Endothelial cell of umbilical vein (primary cell): ENCODE measurements around the gene GRK6. TPM values are rescaled to one million over a fixed set of nuclear protein-coding genes. Genes with fewer than 3 reads are reported as not detected.

Source experiments
- BruUV-seq: library from RNA; stranded (reverse); fragments of 400-500 nt; replicated peaks from 2 replicates; lab custom pipeline; 2021; lab: Mats Ljungman, UMichigan
- CTCF ChIA-PET: fragments of 300-600, 350-600 bp; sonication (Branson Sonifier 250); formaldehyde crosslinking; loops from one replicate; lab custom pipeline; 2021; ENCODE audit warnings: antibody characterized with exemption, inconsistent platforms; lab: Charles Lee
- POLR2A ChIA-PET: fragments of 300-600, 350-600 bp; sonication (Branson Sonifier 250); formaldehyde crosslinking; loops from one replicate; lab custom pipeline; 2021; ENCODE audit warnings: antibody characterized with exemption, inconsistent platforms; lab: Charles Lee
- DNase-seq: peaks from one replicate; pipeline ENCODE4 v3.0.0-alpha.2; 2011; ENCODE audit warnings: low read depth, low spot score
- FAIRE-seq: peaks from 2 replicates; lab custom pipeline; 2011; peaks lifted over from hg19 to GRCh38; lab: Jason Lieb, UNC
- H2AFZ ChIP-seq: 2 replicates; pipeline ENCODE4 v1.6.0; 2012; ENCODE audit warnings: low read depth, low read length, control low read depth, inconsistent platforms
- H3K27ac ChIP-seq: 2 replicates; pipeline ENCODE4 v1.5.1; 2011; ENCODE audit warnings: low read depth, mild to moderate bottlenecking, control low read depth, low read length, moderate library complexity; ENCODE audit not compliant: insufficient read depth
- H3K27me3 ChIP-seq, 2 experiments: 2 replicates each; pipeline versions ENCODE4 v1.6.0 to v1.6.1; 2011; ENCODE audit warnings: low read length in 2 of 2, mixed read lengths in 1 of 2; ENCODE audit not compliant: control insufficient read depth in 2 of 2, insufficient read depth in 2 of 2
- H3K36me3 ChIP-seq, 2 experiments: 2 replicates in 1 of 2; 3 replicates in 1 of 2; pipeline ENCODE4 v1.5.1; 2011; ENCODE audit warnings: low read length in 2 of 2, mild to moderate bottlenecking in 1 of 2, moderate library complexity in 1 of 2; ENCODE audit not compliant: control insufficient read depth in 2 of 2, insufficient read depth in 2 of 2; ENCODE audit errors: extremely low read depth in 1 of 2
- H3K4me1 ChIP-seq: 3 replicates; pipeline ENCODE4 v1.5.1; 2011; ENCODE audit warnings: mild to moderate bottlenecking, low read length; ENCODE audit not compliant: control insufficient read depth, insufficient read depth; ENCODE audit errors: extremely low read depth
- H3K4me2 ChIP-seq: 2 replicates; pipeline ENCODE4 v1.6.1; 2011; ENCODE audit warnings: low read length, control low read depth, mixed read lengths; ENCODE audit not compliant: insufficient read depth
- H3K4me3 ChIP-seq, 3 experiments: fragments of 200-600 bp in 1 of 3; sonication (generic), shearing (Covaris generic) in 1 of 3; replicated peaks in 1 of 3; 2 replicates each; pipeline ENCODE4 v1.5.1; 2011 to 2016; ENCODE audit warnings: control low read depth in 3 of 3, low read length in 3 of 3, mild to moderate bottlenecking in 2 of 3, inconsistent platforms in 1 of 3, low read depth in 1 of 3, moderate library complexity in 1 of 3; ENCODE audit not compliant: insufficient read depth in 1 of 3
- H3K79me2 ChIP-seq: 2 replicates; pipeline ENCODE4 v1.6.0; 2012; ENCODE audit warnings: low read length, inconsistent platforms; ENCODE audit not compliant: control insufficient read depth, insufficient read depth
- H3K9ac ChIP-seq: replicated peaks from 2 replicates; pipeline ENCODE3; 2011; ENCODE audit warnings: low read length, control low read depth; ENCODE audit not compliant: insufficient read depth; ENCODE audit errors: extremely low read depth
- H3K9me1 ChIP-seq: replicated peaks from 3 replicates; pipeline ENCODE4 v1.6.0; 2011; ENCODE audit warnings: mild to moderate bottlenecking, low read length; ENCODE audit not compliant: control insufficient read depth, insufficient read depth; ENCODE audit errors: extremely low read depth
- H3K9me3 ChIP-seq: replicated peaks from 2 replicates; pipeline ENCODE4 v1.5.1; 2012; ENCODE audit warnings: low read length, inconsistent platforms; ENCODE audit not compliant: control insufficient read depth, insufficient read depth
- H4K20me1 ChIP-seq: replicated peaks from 2 replicates; pipeline ENCODE3; 2011; ENCODE audit warnings: mild to moderate bottlenecking, low read length; ENCODE audit not compliant: control insufficient read depth, insufficient read depth; ENCODE audit errors: extremely low read depth
- CTCF ChIP-seq, 2 donors: IDR thresholded peaks; 1 replicate in 1 of 2; 2 replicates in 1 of 2; pipeline ENCODE4 v1.5.1; 2011; ENCODE audit warnings: low read length in 2 of 2, mild to moderate bottlenecking in 2 of 2, moderate library complexity in 2 of 2, control low read depth in 1 of 2, inconsistent platforms in 1 of 2, low read depth in 1 of 2; ENCODE audit not compliant: insufficient read depth in 1 of 2; ENCODE audit errors: extremely low read depth in 1 of 2
- FOS ChIP-seq: IDR thresholded peaks from 2 replicates; pipeline ENCODE4 v1.6.1; 2011; ENCODE audit warnings: mild to moderate bottlenecking, low read length, moderate library complexity, borderline replicate concordance; ENCODE audit not compliant: insufficient read depth
- GATA2 ChIP-seq: IDR thresholded peaks from 2 replicates; pipeline ENCODE4 v1.7.0; 2011; ENCODE audit warnings: low read depth, mild to moderate bottlenecking, moderate library complexity, mixed read lengths, low read length; ENCODE audit not compliant: insufficient read length, insufficient read depth
- MAX ChIP-seq: IDR thresholded peaks from 2 replicates; pipeline ENCODE4 v1.6.1; 2011; ENCODE audit not compliant: insufficient read depth, insufficient read length
- MYC ChIP-seq: IDR thresholded peaks from one replicate; pipeline ENCODE4 v1.6.1; 2011; ENCODE audit warnings: mild to moderate bottlenecking, low read depth, low read length
- POLR2A ChIP-seq: IDR thresholded peaks from 2 replicates; pipeline ENCODE4 v1.6.1; 2012; ENCODE audit warnings: low read depth, mild to moderate bottlenecking, control low read depth, low read length
- POLR2AphosphoS5 ChIP-seq: IDR thresholded peaks from 2 replicates; pipeline ENCODE4 v1.6.1; 2012; ENCODE audit warnings: low read depth, mild to moderate bottlenecking, control low read depth, low read length, moderate library complexity; ENCODE audit not compliant: insufficient read depth
- dilution Hi-C: fragments of 300-500 bp; cut with MboI; formaldehyde crosslinking; loops from one replicate; pipeline ENCODE4 v1.15.0; 2019; ENCODE audit warnings: low sequenced_read_pairs; ENCODE audit not compliant: extremely low pct_ligation_motif_present
- intact Hi-C: fragments of 100-400 bp; cut with micrococcal nuclease; formaldehyde crosslinking; loops from one replicate; pipeline ENCODE4 v1.10.0; 2022
- polyA plus RNA-seq, 4 experiments: library from polyadenylated mRNA; depleted of rRNA in 3 of 4; stranded (reverse) in 3 of 4; unstranded in 1 of 4; fragments of >200 nt; gene quantifications; 2 replicates each; pipeline versions ENCODE4 v1.2.1 to v1.2.3, GENCODE V29; 2011 to 2012; ENCODE audit warnings: missing spikeins in 1 of 4
- total RNA-seq: library from RNA; stranded (reverse); gene quantifications from 2 replicates; pipeline ENCODE4 v1.2.3, GENCODE V29; 2021

The GRK6 gene
- total and polyA plus RNA-seq, 2 donors (not counting 3 experiments of a cell fraction or from before 2014, with no cell fraction given), result 28.9 to 36.4 TPM

GRCh38 chr5:177453852-177454396, 27.4 kb downstream of the GRK6 start:
- H3K27ac ChIP-seq, result peak overlapping the region; percentile 77
- H3K27me3 ChIP-seq, result no peaks in the 10 kb centered on the region
- DNase-seq, result no peak
- H3K4me1 ChIP-seq, result peaks cover 28% of the 10 kb centered on the region
- H3K4me3 ChIP-seq, result peak overlapping the region in 2 of 3 experiments; percentile 12 to 26
- H3K36me3 ChIP-seq, result peaks cover 7 to 18% of the 10 kb centered on the region in 2 experiments
- H3K9me3 ChIP-seq, result no peaks in the 10 kb centered on the region
- peak overlapping the region; percentile 11 for H2AFZ ChIP-seq
- intact Hi-C loops (loop anchor here (1.0 to 2.0 kb wide), 7 partner anchors 8 to 340 kb away; partner anchors contain the start of genes GRK6 and PRR7), dilution Hi-C loops (no loop called here)
- H3K79me2 ChIP-seq, result no peaks in the 10 kb centered on the region
- ChIA-PET CTCF (interaction anchor here (1.0 to 13.5 kb wide), 27 partner anchors 7 to 340 kb away, joined by 3 to 288 read pairs (median 6); partner anchors contain the start of genes DBN1, F12, GRK6 and PFN3), POLR2A (interaction anchor here (1.0 to 2.5 kb wide), 3 partner anchors 46 to 64 kb away, joined by 3 to 12 read pairs (median 7); no protein-coding TSS in a partner anchor)
- no TSS peak for BruUV-seq
- H3K9ac ChIP-seq, result peak overlapping the region; percentile 80
- H3K9me1 ChIP-seq, result no peaks in the 10 kb centered on the region
- H3K4me2 ChIP-seq, result peak overlapping the region; percentile 61
- H4K20me1 ChIP-seq, result no peaks in the 10 kb centered on the region
- peak; percentile 42 for FAIRE-seq
- TF ChIP-seq CTCF (IDR thresholded peaks at IDR 0.05; ENCODE audit: extremely low read depth in 1 of 2, insufficient read depth in 1 of 2, low read depth in 1 of 2, low read length in 2 of 2) (no peak), GATA2 (no peak), POLR2A (no peak), MAX (no peak), FOS (no peak), MYC (no peak), POLR2AphosphoS5 (no peak)
